Stimulated activated CD4-positive, alpha-beta T cell treated with anti-CD3 and anti-CD28 coated beads, Interleukin-2, amount 100 ng/mL, for 48 hours (primary cell): ENCODE measurements around the gene SHROOM3.

Experiments used
- DNase-seq, 2 donors: peaks; one replicate each; pipeline ENCODE4 v3.0.0-alpha.2; 2020

SHROOM3 gene

DNA sequence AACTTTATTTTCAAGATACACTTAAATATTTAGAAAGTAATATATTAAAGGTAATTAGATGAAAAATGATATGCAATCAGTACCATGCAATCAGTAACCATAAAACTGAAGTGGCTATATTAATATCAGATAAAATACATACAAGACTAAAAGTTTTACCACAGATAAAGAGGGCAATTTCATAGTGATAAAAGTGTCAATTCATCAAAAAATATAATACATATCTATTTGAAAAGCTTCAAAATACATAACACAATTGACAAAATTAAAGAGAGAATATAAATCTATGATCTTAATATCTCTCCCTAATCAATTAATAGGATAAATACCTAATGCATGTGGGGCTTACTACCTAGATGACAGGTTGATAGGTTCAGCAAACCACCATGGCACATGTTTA is 357.4 kb downstream of the SHROOM3 start:
- no peak for DNase-seq

DNA sequence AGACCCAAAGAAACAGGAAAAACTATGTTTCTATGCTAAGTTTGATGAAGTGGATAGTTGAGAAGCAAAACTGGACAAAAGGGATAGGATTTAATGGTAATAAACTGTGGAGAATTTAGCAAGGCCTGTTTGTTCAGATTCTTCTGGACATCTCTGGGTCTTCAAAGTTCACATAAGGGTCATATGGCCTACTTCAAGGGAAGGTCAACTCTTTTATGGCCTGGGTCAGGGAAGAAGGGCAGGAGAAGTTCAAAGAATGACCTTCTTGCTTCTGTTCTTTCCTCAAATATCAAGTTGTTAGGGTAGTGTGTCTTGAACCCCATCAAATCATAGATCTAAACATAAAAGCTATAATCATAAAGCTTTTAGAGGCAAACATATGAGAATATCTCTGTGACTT is 360.2 kb downstream of the SHROOM3 start:
- DNase-seq, result no peak

DNA sequence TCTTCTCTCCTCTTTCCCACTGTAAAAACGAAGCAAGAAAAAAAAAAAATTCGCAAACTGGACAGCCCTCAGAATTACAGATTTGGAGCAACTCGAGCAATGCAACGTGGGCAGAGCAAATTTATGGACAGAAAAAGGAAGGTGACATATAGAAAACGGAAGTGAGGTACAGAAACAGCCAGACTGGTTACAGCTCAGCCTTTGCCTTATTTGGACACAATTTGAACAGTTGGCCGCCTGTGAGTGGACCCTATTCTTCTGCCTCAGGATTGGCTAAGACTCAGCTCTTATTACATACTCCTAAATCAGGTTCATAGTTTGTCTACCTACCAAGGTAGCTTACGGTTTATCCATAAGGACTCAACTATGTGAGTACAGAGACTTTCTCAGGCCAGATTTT is 364.1 kb downstream of the SHROOM3 start:
- no peak for DNase-seq

DNA sequence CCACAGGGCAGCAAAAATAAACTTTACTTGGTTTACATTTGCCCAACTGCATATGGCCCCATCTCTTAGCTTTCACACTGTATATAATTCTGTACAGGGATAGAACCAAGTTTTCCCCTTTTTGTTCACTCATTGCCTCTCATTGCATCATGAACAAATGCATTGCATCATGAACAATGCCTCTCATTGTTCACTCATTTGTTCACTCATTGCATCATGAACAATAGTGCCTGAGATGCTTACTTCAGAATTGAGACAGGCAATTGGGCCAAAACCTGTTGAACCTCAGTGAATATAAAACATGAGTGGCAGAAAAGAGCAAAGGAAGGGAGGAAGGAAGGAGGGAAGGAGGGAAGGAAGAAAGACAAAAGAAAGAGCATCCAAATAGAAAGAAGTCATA is 364.7 kb downstream of the SHROOM3 start:
- no peak for DNase-seq

DNA sequence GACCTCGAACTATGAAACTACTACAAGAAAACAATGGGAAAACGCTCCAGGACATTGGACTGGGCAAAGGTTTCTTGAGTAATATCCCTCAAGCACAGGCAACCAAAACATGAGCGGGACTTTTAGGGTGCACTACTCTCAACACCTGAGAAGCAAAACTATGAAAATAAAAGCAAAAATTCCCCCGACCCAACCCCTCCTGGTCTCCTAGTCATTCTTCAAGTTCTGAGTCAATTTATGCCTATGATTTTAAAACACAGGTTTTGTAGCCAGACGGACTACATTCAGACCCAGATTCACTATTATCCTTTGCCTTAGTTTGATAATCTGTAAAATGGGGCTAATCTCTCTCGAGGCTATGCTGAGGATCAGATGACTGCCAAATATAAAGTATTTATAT is 365.9 kb downstream of the SHROOM3 start:
- DNase-seq, result no peak

DNA sequence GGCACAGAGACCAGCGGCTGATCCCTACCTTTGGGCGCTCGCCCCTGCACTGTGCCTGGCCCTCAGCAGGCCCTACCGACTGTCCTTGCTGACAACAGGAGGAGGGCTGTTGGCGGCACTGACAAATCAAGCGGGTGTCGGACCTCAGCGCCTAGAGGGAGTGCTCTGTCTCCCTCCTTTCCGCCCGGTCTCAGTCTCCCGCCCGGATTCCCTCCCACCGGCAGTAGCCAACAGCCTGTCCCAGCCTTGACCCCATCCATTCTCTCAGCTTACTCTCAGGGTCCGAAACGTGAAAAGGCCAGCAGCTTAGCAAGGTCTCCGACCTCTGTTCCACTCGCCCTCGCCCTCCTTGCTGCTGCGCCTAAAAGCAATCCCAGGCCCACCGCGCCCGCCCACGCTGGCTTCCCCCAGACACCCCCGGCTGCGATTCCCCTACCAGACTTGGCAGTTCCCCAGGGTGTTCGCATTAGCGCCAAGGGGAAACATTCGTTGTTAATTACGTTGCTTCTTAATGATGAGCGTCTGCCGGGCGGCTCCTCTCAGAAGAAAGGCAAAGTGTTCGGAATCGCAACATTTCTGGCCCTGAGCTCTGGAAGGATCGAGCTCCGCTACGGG is 366.7 kb downstream of the SHROOM3 start:
- DNase-seq, result no peak

DNA sequence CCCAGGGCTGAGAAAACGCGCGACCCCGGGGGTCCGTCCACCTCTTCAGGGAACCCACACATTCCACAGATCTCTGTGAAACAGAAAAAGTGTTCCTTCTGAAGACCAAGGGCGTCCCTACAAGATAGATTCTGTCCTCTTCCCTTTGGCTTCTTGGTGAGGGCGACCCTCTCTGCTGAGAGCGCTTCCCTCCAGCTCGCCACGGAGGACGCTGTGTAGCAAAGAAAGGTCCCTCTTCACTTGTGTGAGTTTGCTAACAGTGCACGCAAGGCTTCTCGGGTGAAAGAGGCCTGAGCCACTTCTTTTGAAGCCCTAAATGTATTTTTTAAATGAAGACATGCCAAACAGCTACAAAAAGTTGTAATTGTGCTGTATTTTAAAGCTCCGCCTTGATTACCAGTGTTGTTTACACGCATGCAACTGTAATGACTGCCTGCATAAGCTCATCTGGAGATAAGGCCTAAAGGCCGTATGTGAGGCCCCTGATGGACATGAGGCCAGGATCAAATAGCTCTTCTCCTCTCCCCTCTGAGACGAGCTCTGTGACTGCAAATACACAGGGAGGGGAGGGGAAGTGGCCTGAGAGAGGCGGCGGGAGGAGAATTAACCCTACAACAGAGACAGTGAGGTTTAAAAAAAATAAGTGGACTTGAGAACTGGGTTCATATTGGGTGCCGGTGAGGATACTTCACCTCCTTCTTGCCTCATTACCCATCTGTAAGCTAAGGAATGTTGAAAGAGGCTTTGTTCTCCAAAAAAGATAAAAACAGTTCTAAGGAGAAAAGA is 367.4 kb downstream of the SHROOM3 start:
- no peak for DNase-seq

DNA sequence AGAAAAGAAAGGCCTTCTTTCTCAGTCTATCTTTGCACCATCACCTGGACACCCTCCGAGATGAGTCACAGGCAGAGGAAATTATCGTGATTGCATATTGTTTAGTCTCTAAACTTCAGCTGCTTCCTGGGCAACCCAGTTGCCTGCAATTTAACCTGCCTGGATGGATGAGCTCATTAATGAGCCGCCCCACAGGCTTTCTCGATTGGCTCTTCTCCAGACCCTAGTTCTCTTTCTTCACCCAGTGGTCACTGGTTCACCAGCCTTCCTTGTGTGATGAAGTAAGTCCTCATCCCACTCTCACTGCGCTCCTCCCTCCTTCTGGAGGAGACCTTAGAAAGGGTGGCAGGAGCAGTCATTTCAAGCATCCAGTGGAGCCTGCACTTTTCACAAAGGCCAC is 368.5 kb downstream of the SHROOM3 start:
- DNase-seq, result no peak

DNA sequence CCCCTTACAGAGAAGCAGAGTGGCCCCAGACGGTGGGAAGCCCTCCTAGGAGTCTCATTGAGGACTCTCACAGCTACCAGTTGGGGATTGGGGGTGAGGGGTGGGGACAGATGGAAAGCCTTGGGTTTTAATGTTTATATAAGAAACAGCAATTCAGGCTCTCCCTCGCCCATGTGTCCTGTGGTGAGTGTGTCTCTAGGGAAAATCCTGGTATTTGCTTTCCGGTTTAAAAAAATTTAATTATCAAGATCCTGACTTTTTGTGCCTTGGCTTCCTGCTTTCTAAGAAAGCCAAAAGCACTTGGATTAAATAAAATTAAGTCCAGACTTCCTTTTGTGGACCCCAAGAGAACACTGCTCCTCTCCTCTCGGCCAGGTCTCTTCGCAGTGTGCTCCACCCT is 369.1 kb downstream of the SHROOM3 start:
- no peak for DNase-seq

DNA sequence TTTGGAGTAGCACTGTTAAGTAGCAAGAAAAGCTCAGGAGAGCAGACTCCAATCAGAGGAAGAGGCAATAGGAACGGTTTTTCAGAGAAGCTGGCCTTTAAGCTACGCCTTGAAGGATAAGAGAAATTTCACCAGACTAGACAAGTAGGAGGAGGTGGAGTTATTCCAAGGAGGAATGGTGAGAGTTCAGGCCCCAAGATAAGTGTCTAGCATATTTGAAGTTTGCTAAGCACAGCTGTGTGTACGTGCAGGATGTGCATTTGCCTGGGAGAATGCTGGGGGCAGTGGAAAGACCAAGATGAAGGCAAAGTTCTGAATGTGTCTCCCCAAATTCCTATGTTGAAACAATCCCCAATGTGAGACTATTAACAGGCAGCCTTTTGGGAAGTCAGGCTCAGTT is 371.3 kb downstream of the SHROOM3 start:
- no peak for DNase-seq

DNA sequence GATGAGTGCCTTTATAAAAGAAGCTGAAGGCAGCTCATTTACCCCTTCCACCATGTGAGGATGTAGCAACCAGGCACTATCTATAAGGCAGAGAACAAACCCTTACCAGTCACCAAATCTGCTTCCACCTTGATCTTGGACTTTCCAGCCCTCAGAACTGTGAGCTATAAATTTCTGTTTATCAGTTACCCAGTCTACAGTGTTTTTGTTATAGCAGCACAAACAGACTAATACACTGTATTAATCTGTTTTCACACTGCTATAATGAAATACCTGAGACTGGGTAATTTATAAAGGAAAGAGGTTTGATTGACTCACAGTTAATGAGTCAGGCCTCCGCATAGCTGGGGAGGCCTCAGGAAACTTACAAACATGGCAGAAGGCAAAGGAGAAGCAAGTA is 371.7 kb downstream of the SHROOM3 start:
- no peak for DNase-seq

DNA sequence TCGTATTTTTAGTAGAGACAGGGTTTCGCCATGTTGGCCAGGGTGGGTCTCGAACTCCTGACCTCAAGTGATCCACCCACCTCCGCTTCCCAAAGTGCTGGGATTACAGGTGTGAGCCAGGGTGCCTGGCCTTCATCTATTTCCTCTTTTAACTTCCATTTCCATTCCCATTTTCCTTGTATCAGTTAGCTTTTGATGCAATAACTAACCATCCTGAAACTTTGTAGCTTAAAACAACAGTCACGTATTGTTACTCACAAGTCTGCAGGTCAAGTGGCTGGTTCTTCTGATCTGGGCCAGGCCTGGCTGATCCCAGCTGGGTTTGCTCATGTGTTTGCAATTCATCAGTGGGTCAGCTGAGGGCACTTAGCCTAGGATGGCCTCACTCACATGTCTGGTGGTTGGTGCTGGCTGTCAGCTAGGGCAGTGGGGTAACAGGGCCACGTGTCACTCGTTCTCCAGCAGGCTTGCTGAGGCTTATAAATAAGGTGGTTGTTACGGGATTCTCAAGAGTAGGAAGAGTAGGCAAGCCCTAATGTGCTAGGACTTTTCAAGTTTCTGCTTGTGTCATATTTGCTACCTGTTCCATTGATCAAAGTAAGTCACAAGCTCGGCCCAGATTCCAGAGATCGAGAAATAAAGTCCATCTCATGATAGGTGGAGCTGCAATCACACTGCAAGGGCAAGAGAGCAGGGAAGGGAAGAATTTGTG is 374.7 kb downstream of the SHROOM3 start:
- no peak for DNase-seq

DNA sequence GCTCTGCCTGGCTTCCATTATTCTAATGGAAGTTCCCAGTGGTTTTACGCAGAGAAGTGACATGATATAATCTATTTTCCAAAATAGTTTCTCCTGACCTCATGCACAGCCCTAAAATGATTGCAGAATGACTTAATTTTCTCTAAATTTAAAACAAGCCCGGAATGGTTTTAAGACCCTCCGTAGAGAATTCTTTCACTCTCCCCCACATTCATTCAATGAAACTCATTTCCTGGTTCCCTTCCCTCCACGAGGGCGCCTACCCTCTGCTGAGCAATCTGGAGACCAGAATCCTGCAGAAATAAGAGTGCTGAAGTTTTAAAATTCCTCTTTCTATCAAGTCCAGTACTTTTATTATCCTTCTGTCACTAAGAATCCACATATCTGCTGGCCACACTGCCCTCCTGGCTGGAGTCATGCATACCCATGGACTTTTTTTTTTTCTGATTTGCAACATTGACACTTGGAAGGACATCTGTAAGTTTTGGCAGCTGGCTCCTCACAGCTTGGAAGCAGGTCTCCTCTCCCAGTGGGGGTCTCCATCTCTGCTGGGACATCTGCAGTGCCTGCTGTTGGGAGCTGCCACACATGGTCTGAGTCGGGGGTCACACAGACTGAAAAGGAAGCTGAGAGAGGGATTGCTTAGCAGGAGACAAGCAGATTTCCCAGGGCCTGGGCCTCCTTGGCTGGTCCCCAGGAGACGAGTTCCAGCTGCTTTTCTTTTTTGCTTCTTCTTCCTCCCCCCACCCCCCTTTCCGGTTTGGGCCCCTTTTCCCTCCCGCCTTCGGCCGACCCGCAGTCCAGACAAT is 376.8 kb downstream of the SHROOM3 start:
- DNase-seq, result no peak

DNA sequence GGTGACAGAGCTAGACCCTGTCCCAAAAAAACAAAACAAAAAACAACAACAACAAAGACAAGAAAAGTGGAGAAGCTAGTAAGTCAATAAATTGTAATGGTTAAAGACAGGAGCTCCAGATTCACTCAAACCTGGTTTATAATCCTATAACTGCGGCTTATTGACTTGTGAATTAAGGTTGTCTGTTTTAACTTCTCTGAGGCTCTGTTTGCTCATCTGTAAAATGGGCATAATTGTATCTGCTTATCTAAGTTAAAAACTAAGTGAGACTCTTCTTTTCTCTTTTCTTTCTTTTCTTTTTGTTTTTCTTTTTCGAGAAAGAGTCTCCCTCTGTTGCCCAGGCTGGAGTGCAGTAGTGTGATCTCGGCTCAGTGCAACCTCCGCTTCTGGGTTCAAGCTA is 378.0 kb downstream of the SHROOM3 start:
- no peak for DNase-seq

DNA sequence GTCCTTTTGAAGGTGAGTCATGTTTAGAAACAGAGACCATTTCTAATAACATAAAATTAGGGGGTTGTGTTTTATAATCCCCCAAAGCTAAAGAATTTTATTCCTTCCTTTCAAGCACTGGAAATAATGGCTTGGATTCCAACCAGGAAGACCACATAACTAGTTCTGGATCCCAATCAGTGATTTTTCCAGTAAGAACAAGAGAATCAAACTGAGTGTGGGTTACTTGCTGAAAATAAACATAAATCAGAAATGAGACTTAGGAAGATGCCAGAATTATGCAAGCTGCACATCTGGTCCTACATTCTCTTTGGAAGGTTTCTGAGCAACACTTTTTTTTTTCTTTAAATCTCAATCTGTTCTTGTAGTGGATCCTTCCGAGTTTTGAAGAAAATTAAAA is 386.6 kb downstream of the SHROOM3 start:
- DNase-seq, result no peak

DNA sequence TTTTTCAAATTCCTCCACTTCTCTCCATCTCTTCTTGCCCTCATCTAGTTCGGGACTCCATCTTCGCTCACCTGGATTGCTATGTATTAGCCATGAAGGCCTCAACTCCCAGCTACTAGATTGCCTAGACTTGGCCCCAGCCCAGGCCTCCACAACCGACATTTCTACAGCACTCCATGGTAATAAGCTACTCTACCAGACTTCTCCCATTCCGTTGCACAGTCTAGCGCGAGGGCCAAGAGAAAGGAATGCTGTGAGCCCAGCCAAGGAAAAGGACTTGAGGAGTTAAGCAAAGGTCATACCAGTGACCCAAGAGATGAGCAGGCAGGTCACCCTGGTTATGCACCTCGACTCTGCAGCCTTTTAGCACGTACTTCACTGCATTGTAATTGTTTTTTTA is 387.3 kb downstream of the SHROOM3 start:
- DNase-seq, result no peak

DNA sequence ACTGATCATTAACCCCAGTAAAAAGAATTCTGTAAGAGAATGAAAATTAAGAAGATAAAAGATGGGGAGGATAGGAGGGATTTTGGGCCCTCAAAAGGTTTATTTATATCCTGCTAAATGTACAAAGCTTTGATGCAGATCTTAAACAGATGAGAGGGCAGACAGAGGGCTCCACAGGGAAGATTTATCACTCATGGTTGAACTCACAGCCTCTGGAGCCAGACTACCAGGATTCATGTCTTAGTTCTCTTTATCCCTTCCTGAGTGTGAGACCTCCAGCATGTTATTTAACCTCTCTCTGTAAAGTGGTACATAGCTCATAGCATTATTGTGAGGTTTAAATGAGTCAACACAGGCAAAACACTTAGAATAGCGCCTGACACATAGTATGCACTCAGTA is 388.5 kb downstream of the SHROOM3 start:
- DNase-seq, result no peak

DNA sequence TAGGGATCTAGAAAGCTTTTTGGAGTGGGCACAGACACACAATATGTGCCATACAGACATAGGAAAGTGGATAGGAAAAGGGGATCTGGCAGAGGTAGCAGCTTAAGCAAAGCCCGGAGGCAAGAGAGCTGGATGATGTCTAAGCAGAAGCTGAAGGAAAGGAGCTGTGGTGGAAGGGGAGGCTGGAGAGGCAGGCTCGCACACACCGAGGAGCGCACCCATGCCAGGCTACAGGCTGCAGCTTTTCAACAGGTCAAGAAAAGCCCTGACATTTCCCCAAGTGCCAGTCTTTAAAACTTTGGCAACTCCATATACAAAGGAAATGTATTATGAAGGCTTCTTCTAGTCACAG is 395.6 kb downstream of the SHROOM3 start:
- DNase-seq, result no peak

DNA sequence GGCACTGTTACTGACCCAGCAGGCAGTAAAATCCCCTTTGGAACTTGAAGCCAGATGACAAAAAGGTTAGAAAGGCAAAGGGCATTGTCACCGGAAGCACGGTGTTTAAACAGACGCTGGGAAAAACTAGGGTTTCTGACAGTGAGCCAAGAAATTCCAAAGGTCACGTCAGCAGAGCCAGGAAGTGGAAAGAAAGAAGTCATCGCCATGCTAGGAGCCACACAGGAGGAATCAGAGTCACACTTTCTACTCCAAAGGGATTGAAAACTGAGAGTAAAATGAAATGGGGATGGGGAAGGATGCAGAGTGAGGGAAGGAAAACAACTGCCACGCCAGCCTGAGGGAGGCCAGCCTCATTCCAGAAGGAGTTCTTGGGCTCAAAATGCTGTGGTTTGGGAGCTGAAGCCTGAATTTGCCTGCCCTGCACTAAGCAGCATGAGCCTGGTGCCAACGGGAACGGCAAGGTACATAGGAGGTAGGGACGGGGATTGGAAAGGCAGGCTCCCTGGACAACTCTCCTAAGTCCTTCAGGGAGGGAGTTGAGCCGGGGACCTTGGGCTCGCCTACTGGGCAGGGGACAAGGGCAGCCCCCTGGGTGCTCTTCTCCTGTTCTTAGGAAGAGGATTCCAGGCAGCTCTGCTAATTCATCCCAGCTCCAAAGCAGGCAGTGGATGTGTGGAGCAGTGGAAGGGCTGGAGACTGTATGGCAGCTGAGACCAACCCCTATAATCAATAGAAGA is 396.1 kb downstream of the SHROOM3 start:
- no peak for DNase-seq

DNA sequence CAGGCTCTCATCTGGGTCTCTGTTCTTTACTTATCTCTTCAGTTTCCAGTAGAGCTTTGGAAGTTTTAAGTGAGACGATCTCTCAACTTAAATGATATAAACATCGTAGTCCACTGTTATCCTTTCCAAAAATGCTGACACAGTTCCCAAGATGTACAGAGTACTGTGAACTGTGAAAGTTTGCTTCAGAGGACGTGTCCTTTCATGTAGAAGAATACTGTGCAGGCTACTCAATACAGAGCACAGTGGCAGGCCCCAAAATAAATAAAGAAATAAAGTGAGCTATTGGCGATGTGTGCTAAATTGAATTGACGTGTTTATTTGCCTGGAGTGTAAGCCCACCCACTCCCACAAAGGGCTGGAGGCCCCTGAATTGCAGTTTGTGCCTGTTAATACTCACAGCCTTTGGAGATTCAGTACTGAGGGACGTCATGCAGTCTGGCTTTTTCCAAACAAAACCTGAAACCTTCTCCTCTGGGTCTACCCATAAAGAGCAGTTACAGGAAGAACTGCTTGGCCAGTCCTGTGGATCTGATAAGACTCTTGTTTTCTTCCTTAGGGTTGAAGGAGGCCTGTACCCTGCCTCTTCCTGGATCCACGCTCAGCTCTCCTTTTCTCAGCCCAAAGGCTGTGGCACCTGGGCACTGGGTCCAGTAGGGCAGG is 396.8 kb downstream of the SHROOM3 start:
- DNase-seq, result no peak
